CD14-positive monocyte (primary cell): Measurements from ENCODE around the gene TMEM200B. TPM values are rescaled to one million over a fixed set of nuclear protein-coding genes. Genes with fewer than 3 reads are reported as not detected.

Experiments
- DNase-seq, 3 donors: peaks; one replicate each; pipeline ENCODE4 v3.0.0-alpha.2; 2011 to 2022
- H2AFZ ChIP-seq: 2 replicates; pipeline ENCODE4 v1.6.0; 2012; ENCODE audit warnings: mild to moderate bottlenecking, low read depth, low read length, inconsistent platforms; ENCODE audit not compliant: insufficient read depth, poor library complexity, severe bottlenecking
- H3K27ac ChIP-seq, 2 donors: 1 replicate in 1 of 2; 2 replicates in 1 of 2; pipeline ENCODE4 v1.5.1; 2012 to 2013; ENCODE audit warnings: low read length in 2 of 2, control low read depth in 1 of 2, inconsistent platforms in 1 of 2, low read depth in 1 of 2, mild to moderate bottlenecking in 1 of 2
- H3K27me3 ChIP-seq, 2 donors: one replicate each; pipeline versions ENCODE4 v1.6.0 to v1.6.1; 2011 to 2013; ENCODE audit warnings: low read length in 2 of 2; ENCODE audit not compliant: control insufficient read depth in 2 of 2, insufficient read depth in 2 of 2
- H3K36me3 ChIP-seq, 2 donors: replicated peaks in 1 of 2; 1 replicate in 1 of 2; 2 replicates in 1 of 2; pipeline versions ENCODE4 v1.5.1 to v1.6.1; 2012 to 2013; ENCODE audit warnings: low read length in 2 of 2, control low read depth in 1 of 2, inconsistent platforms in 1 of 2, mild to moderate bottlenecking in 1 of 2; ENCODE audit not compliant: insufficient read depth in 2 of 2, control insufficient read depth in 1 of 2
- H3K4me1 ChIP-seq, 2 donors: 1 replicate in 1 of 2; 2 replicates in 1 of 2; pipeline versions ENCODE4 v1.5.1 to v1.6.1; 2012 to 2013; ENCODE audit warnings: low read length in 2 of 2, control low read depth in 1 of 2, inconsistent platforms in 1 of 2, mild to moderate bottlenecking in 1 of 2, moderate library complexity in 1 of 2; ENCODE audit not compliant: insufficient read depth in 2 of 2, control insufficient read depth in 1 of 2
- H3K4me2 ChIP-seq: replicated peaks from 2 replicates; pipeline ENCODE3; 2012; ENCODE audit warnings: low read length, moderate library complexity, mild to moderate bottlenecking; ENCODE audit not compliant: poor library complexity, severe bottlenecking; ENCODE audit errors: extremely low read depth
- H3K4me3 ChIP-seq, 3 experiments: fragments of 200-600 bp in 1 of 3; sonication (generic) in 1 of 3; replicated peaks in 1 of 3; 1 replicate in 2 of 3; 2 replicates in 1 of 3; pipeline ENCODE4 v1.5.1; 2011 to 2013; ENCODE audit warnings: low read length in 3 of 3, mild to moderate bottlenecking in 3 of 3, control low read depth in 2 of 3, low read depth in 2 of 3, inconsistent platforms in 1 of 3, moderate library complexity in 1 of 3
- H3K79me2 ChIP-seq: 2 replicates; pipeline ENCODE4 v1.6.0; 2012; ENCODE audit warnings: mild to moderate bottlenecking, control low read depth, inconsistent platforms, low read length, moderate library complexity; ENCODE audit not compliant: insufficient read depth
- H3K9ac ChIP-seq: 2 replicates; pipeline ENCODE4 v1.6.0; 2017; ENCODE audit warnings: low read length, mild to moderate bottlenecking; ENCODE audit not compliant: insufficient read depth, poor library complexity, severe bottlenecking
- H3K9me3 ChIP-seq, 2 donors: replicated peaks in 1 of 2; 1 replicate in 1 of 2; 2 replicates in 1 of 2; pipeline versions ENCODE4 v1.5.1 to v1.6.1; 2012 to 2013; ENCODE audit warnings: low read length in 2 of 2, control low read depth in 1 of 2; ENCODE audit not compliant: control insufficient read depth in 1 of 2, insufficient read depth in 1 of 2
- H4K20me1 ChIP-seq: 2 replicates; pipeline ENCODE4 v1.6.0; 2012; ENCODE audit warnings: mild to moderate bottlenecking, low read length, control low read depth, moderate library complexity; ENCODE audit not compliant: insufficient read depth
- H3K27ac Mint-ChIP-seq, 7 donors: one replicate each; pipeline ENCODE4 v1.8.0; 2020; ENCODE audit warnings: mild to moderate bottlenecking in 7 of 7, mixed read lengths in 7 of 7, moderate library complexity in 6 of 7, inconsistent platforms in 2 of 7
- H3K27me3 Mint-ChIP-seq, 3 donors: one replicate each; pipeline ENCODE4 v1.8.0; 2021 to 2022; ENCODE audit warnings: low read depth in 3 of 3, mild to moderate bottlenecking in 3 of 3, mixed read lengths in 3 of 3, moderate library complexity in 3 of 3, inconsistent platforms in 1 of 3
- H3K36me3 Mint-ChIP-seq, 2 donors: one replicate each; pipeline ENCODE4 v1.8.0; 2020; ENCODE audit warnings: mixed read lengths in 2 of 2, inconsistent platforms in 1 of 2, mild to moderate bottlenecking in 1 of 2
- H3K4me1 Mint-ChIP-seq: one replicate; pipeline ENCODE4 v1.8.0; 2020; ENCODE audit warnings: mild to moderate bottlenecking, mixed read lengths
- H3K4me3 Mint-ChIP-seq, 2 donors: one replicate each; pipeline ENCODE4 v1.8.0; 2020; ENCODE audit warnings: mild to moderate bottlenecking in 2 of 2, mixed read lengths in 2 of 2, moderate library complexity in 1 of 2
- H3K9me3 Mint-ChIP-seq, 7 donors: one replicate each; pipeline ENCODE4 v1.8.0; 2020 to 2022; ENCODE audit warnings: mixed read lengths in 7 of 7, mild to moderate bottlenecking in 6 of 7, moderate library complexity in 6 of 7, inconsistent platforms in 2 of 7
- CTCF ChIP-seq: fragments of 200-600 bp; IDR thresholded peaks from one replicate; pipeline ENCODE4 v1.8.0; 2022; ENCODE audit warnings: antibody characterized with exemption, mild to moderate bottlenecking
- WGBS: methylation state at CpG from one replicate; pipeline ENCODE4 v1.1.5; 2013; ENCODE audit warnings: missing lambda C conversion rate; ENCODE audit not compliant: insufficient coverage; 5-methylcytosine and 5-hydroxymethylcytosine counted together
- intact Hi-C, 2 donors: fragments of 100-400 bp; cut with micrococcal nuclease; formaldehyde crosslinking; loops; one replicate each; pipeline versions ENCODE4 v1.15.0 to v1.15.1; 2023
- polyA plus RNA-seq, 3 donors: library from polyadenylated mRNA; depleted of rRNA in 1 of 3; unstranded in 2 of 3; stranded (reverse) in 1 of 3; fragments of 300-500 nt in 2 of 3; fragments of >200 nt in 1 of 3; fragmentation: Illumina TruSeq in 2 of 3; gene quantifications; 1 replicate in 2 of 3; 2 replicates in 1 of 3; pipeline ENCODE4 v1.2.3, GENCODE V29; 2012 to 2021

TMEM200B gene
- polyA plus RNA-seq, 3 donors = not detected

DNA sequence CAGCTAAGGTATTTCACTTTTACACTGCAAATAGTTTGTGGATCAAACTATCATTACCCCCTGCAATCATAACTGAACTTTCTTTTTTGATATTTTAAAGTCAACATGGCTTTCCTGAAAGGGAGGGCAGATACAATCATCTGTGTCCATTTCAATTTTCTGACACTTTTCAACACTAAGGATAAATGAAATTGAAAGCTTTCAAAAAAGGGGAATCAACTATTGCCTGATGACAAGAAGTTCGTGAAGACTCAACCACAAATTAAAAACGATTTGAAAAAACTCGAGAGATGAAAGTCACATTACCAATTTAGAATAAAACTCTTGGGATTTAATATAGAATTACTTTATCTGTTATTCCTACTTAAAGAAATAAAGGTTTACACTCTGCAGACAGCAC lies 46.3 kb upstream of the TMEM200B start:
- Histone ChIP-seq H2AFZ (no peak overlapping the region), H4K20me1 (peaks cover 100% of the 10 kb centered on the region), H3K36me3 (peaks cover 37 to 72% of the 10 kb centered on the region in 2 donors), H3K9me3 (no peaks in the 10 kb centered on the region), H3K27me3 (no peaks in the 10 kb centered on the region), H3K9ac (peak overlapping the region; percentile 22), H3K79me2 (peaks cover 100% of the 10 kb centered on the region), H3K4me2 (peak overlapping the region; percentile 30), H3K4me3 (no peak overlapping the region), H3K4me1 (peaks cover 6 to 15% of the 10 kb centered on the region in 2 donors), H3K27ac (peak overlapping the region in 1 of 2 donors; percentile 55)
- Mint-ChIP-seq H3K27me3 (no peaks in the 10 kb centered on the region), H3K36me3 (peaks cover 39 to 61% of the 10 kb centered on the region in 2 donors), H3K27ac (peak overlapping the region in 5 of 7 donors; percentile 14 to 91 (median 40)), H3K4me1 (peaks cover 29% of the 10 kb centered on the region), H3K9me3 (no peaks in the 10 kb centered on the region), H3K4me3 (peak overlapping the region in 1 of 2 donors; percentile 4)
- DNase-seq = no peak
- WGBS = no CpG with 5 or more reads among the region's 3 CpGs
- intact Hi-C loops = no loop called here
- no peak for TF ChIP-seq CTCF

DNA sequence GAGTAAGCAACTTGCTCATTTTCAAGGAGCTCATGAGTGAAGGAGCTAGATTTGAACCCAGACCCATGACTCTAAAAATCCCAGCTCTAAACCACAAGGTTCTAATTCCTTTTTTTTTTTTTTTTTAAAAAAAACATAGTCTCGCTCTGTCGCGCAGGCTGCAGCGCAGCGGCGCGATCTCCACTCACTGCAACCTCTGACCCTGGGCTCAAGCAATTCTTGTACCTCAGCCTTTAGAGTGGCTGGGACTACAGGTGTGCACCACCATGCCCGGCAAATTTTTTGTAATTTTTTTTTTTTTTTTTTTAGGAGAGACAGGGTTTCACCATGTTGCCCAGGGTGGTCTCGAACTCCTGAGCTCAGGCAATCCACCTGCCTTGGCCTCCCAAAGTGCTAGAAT lies 44.2 kb upstream of the TMEM200B start:
- Mint-ChIP-seq H3K4me1 (peaks cover 29% of the 10 kb centered on the region), H3K27me3 (no peaks in the 10 kb centered on the region), H3K36me3 (peaks cover 51 to 77% of the 10 kb centered on the region in 2 donors), H3K27ac (no peak overlapping the region), H3K9me3 (no peaks in the 10 kb centered on the region), H3K4me3 (no peak overlapping the region)
- DNase-seq = no peak
- Histone ChIP-seq H3K4me2 (no peak overlapping the region), H3K9ac (no peak overlapping the region), H3K79me2 (peaks cover 100% of the 10 kb centered on the region), H2AFZ (no peak overlapping the region), H3K9me3 (no peaks in the 10 kb centered on the region), H3K4me1 (peaks cover 6 to 15% of the 10 kb centered on the region in 2 donors), H3K36me3 (peaks cover 48 to 93% of the 10 kb centered on the region in 2 donors), H3K27ac (no peak overlapping the region), H4K20me1 (peaks cover 100% of the 10 kb centered on the region), H3K4me3 (no peak overlapping the region), H3K27me3 (no peaks in the 10 kb centered on the region)
- 97% methylated on average over 7 of the region's 9 CpGs for WGBS
- intact Hi-C loops = no loop called here
- TF ChIP-seq CTCF = no peak
